HCT116 (cell line): ENCODE results near the gene IGSF6. TPM values are rescaled to one million over a fixed set of nuclear protein-coding genes. Genes with fewer than 3 reads are reported as not detected.
A peak's percentile ranks its signal among the peaks of the same experiment; 100 is the strongest.

Experiments used
- ATAC-seq: fragments of 200-7000 bp; cut with Tn5 transposase; 2 replicates; pipeline ENCODE4 v1.9.1; 2020; ENCODE audit warnings: mild to moderate bottlenecking, moderate library complexity
- BruUV-seq: library from RNA; stranded (reverse); fragments of 400-500 nt; replicated peaks from 2 replicates; lab custom pipeline; 2021; lab: Mats Ljungman, UMichigan
- CTCF ChIA-PET: fragments of 300-600 bp; sonication (Branson Sonifier 250); formaldehyde crosslinking; loops from one replicate; lab custom pipeline; 2021; ENCODE audit warnings: antibody characterized with exemption; lab: Charles Lee
- POLR2A ChIA-PET: fragments of 300-600, 350-600 bp; sonication (Branson Sonifier 250); formaldehyde crosslinking; loops from one replicate; lab custom pipeline; 2021; ENCODE audit warnings: antibody characterized with exemption; lab: Charles Lee
- RAD21 ChIA-PET, 2 experiments: fragments of 300-600 bp; sonication (Branson Sonifier 250); formaldehyde crosslinking; loops; one replicate each; lab custom pipeline; 2023; ENCODE audit warnings: low total read pairs in 2 of 2; ENCODE audit not compliant: uncharacterized antibody in 2 of 2, unreplicated experiment in 2 of 2, low non-redundant PET in 1 of 2; lab: Charles Lee
- DNase-seq: peaks from one replicate; pipeline ENCODE4 v3.0.0-alpha.2; 2010; ENCODE audit warnings: low read depth, low spot score
- H2AFZ ChIP-seq: fragments of 200-600 bp; shearing (Covaris generic), sonication (generic); 2 replicates; pipeline ENCODE4 v1.6.1; 2017; ENCODE audit warnings: low read depth, mixed run types, mixed read lengths, antibody characterized with exemption, low read length; ENCODE audit not compliant: poor library complexity, severe bottlenecking
- H3K27ac ChIP-seq: 2 replicates; pipeline ENCODE4 v1.5.1; 2012; ENCODE audit warnings: low read depth, low read length
- H3K27me3 ChIP-seq: fragments of 200-600 bp; sonication (generic); 2 replicates; pipeline ENCODE4 v1.6.1; 2016; ENCODE audit warnings: mixed run types, low read length, mixed read lengths; ENCODE audit not compliant: insufficient read depth
- H3K36me3 ChIP-seq, 2 experiments: fragments of 200-500 bp in 1 of 2; fragments of 200-600 bp in 1 of 2; sonication (Bioruptor generic) in 1 of 2; sonication (generic) in 1 of 2; 2 replicates each; pipeline versions ENCODE4 v1.5.1 to v1.6.1; 2014 to 2016; ENCODE audit warnings: low read length in 2 of 2, inconsistent platforms in 1 of 2, mixed read lengths in 1 of 2, mixed run types in 1 of 2; ENCODE audit not compliant: insufficient read depth in 2 of 2, control insufficient read depth in 1 of 2
- H3K4me1 ChIP-seq, 2 experiments: fragments of 200-600 bp in 1 of 2; sonication (generic) in 1 of 2; 2 replicates each; pipeline versions ENCODE4 v1.5.1 to v1.6.1; 2012 to 2017; ENCODE audit warnings: low read length in 2 of 2, inconsistent platforms in 1 of 2, mild to moderate bottlenecking in 1 of 2, mixed read lengths in 1 of 2, mixed run types in 1 of 2, moderate library complexity in 1 of 2; ENCODE audit not compliant: insufficient read depth in 2 of 2, control insufficient read depth in 1 of 2
- H3K4me2 ChIP-seq: fragments of 200-600 bp; sonication (generic); 2 replicates; pipeline ENCODE4 v1.6.1; 2017; ENCODE audit warnings: mixed run types, low read length, mixed read lengths
- H3K4me3 ChIP-seq, 2 experiments: fragments of 200-600 bp in 1 of 2; sonication (generic) in 1 of 2; replicated peaks in 1 of 2; 2 replicates each; pipeline ENCODE4 v1.5.1; 2011 to 2016; ENCODE audit warnings: low read length in 2 of 2, control low read depth in 1 of 2, low read depth in 1 of 2, mild to moderate bottlenecking in 1 of 2, mixed read lengths in 1 of 2, mixed run types in 1 of 2
- H3K79me2 ChIP-seq: fragments of 200-600 bp; sonication (generic); 2 replicates; pipeline ENCODE4 v1.6.1; 2017; ENCODE audit warnings: mild to moderate bottlenecking, mixed run types, low read length, moderate library complexity, mixed read lengths; ENCODE audit not compliant: insufficient read depth
- H3K9ac ChIP-seq: fragments of 200-600 bp; sonication (generic); 2 replicates; pipeline ENCODE4 v1.6.1; 2016; ENCODE audit warnings: low read length, mixed read lengths
- H3K9me2 ChIP-seq: fragments of 200-600 bp; sonication (generic), shearing (Covaris generic); 2 replicates; pipeline ENCODE4 v1.6.1; 2017; ENCODE audit warnings: mixed run types, mild to moderate bottlenecking, moderate library complexity; ENCODE audit not compliant: insufficient read depth
- H3K9me3 ChIP-seq, 2 experiments: fragments of 200-500 bp in 1 of 2; fragments of 200-600 bp in 1 of 2; sonication (Bioruptor generic) in 1 of 2; sonication (generic) in 1 of 2; 2 replicates each; pipeline ENCODE4 v1.6.1; 2014 to 2017; ENCODE audit warnings: low read length in 2 of 2, mixed read lengths in 2 of 2, inconsistent platforms in 1 of 2, low read depth in 1 of 2, mild to moderate bottlenecking in 1 of 2, mixed run types in 1 of 2, moderate library complexity in 1 of 2; ENCODE audit not compliant: control insufficient read depth in 1 of 2, insufficient read depth in 1 of 2
- H4K20me1 ChIP-seq: fragments of 200-600 bp; sonication (generic), shearing (Covaris generic); 2 replicates; pipeline ENCODE4 v1.6.1; 2017; ENCODE audit warnings: mixed run types, mild to moderate bottlenecking, moderate library complexity; ENCODE audit not compliant: insufficient read depth
- ATF3 ChIP-seq: IDR thresholded peaks from 2 replicates; pipeline ENCODE4 v1.6.1; 2012
- CEBPB ChIP-seq: IDR thresholded peaks from 2 replicates; pipeline ENCODE4 v1.6.1; 2012; ENCODE audit warnings: low read depth
- CTCF ChIP-seq, 3 experiments: fragments of 200-600 bp in 1 of 3; sonication (generic) in 1 of 3; IDR thresholded peaks in 2 of 3; conservative IDR thresholded peaks in 1 of 3; 2 replicates each; pipeline ENCODE4 v1.5.1; 2012 to 2017; ENCODE audit warnings: low read depth in 2 of 3, low read length in 2 of 3, antibody characterized with exemption in 1 of 3, borderline replicate concordance in 1 of 3, control low read depth in 1 of 3, mild to moderate bottlenecking in 1 of 3, mixed read lengths in 1 of 3, mixed run types in 1 of 3, moderate library complexity in 1 of 3; ENCODE audit not compliant: insufficient read depth in 1 of 3
- EZH2 ChIP-seq: fragments of 200-600 bp; sonication (generic); IDR thresholded peaks from 2 replicates; pipeline ENCODE4 v1.6.1; 2017; ENCODE audit warnings: antibody characterized with exemption, mixed run types
- EZH2phosphoT487 ChIP-seq: fragments of 200-600 bp; IDR thresholded peaks from 2 replicates; pipeline ENCODE4 v1.6.1; 2018; ENCODE audit warnings: antibody characterized with exemption, borderline replicate concordance
- FOSL1 ChIP-seq: IDR thresholded peaks from 2 replicates; pipeline ENCODE4 v1.6.1; 2012; ENCODE audit warnings: low read depth
- YY1 ChIP-seq: IDR thresholded peaks from 2 replicates; pipeline ENCODE4 v1.6.1; 2011; ENCODE audit warnings: low read length, low read depth, moderate library complexity, mild to moderate bottlenecking; ENCODE audit not compliant: insufficient replicate concordance; ENCODE audit errors: extremely low read depth
- ZBTB33 ChIP-seq: IDR thresholded peaks from 2 replicates; pipeline ENCODE4 v1.6.1; 2011; ENCODE audit warnings: mild to moderate bottlenecking, low read length, moderate library complexity; ENCODE audit not compliant: insufficient replicate concordance; ENCODE audit errors: extremely low read depth
- ZFX ChIP-seq: fragments of 450-650 bp; IDR thresholded peaks from 2 replicates; pipeline ENCODE4 v1.6.1; 2017
- intact Hi-C: fragments of 100-400 bp; cut with micrococcal nuclease; formaldehyde crosslinking; loops from 2 replicates; pipeline ENCODE4 v1.10.0; 2022
- total RNA-seq: library from RNA; stranded (reverse); gene quantifications from one replicate; pipeline ENCODE4 v1.2.1, GENCODE V29; 2021; ENCODE audit not compliant: unreplicated experiment

The IGSF6 gene
- total RNA-seq, 1 experiment from 2014 or later: not detected

- no peaks in the 10 kb centered on the region for H3K4me1 ChIP-seq
- ChIA-PET POLR2A (no interaction called here), RAD21 (no interaction called here), CTCF (no interaction called here)
- no peak overlapping the region for H3K4me2 ChIP-seq
- ATAC-seq (no peak), DNase-seq (no peak)
- no TSS peak for BruUV-seq
- TF ChIP-seq CTCF (IDR thresholded peaks at IDR 0.05 in 2 of 3, conservative IDR thresholded peaks at IDR 0.05 in 1 of 3; ENCODE audit: borderline replicate concordance in 1 of 3, insufficient read depth in 1 of 3, low read depth in 2 of 3, low read length in 2 of 3): peak in 2 of 3 experiments; percentile 24; a peak in 2 of 6 replicates
- no peak for TF ChIP-seq CEBPB
- no peaks in the 10 kb centered on the region for H3K36me3 ChIP-seq
- H4K20me1 ChIP-seq: no peaks in the 10 kb centered on the region
- intact Hi-C loops: no loop called here
- no peak overlapping the region for H3K27ac ChIP-seq
- H3K4me3 ChIP-seq: no peak overlapping the region
- H3K27me3 ChIP-seq: no peaks in the 10 kb centered on the region
- peaks cover 29% of the 10 kb centered on the region; the same call in 1 of the 2 replicates for H3K79me2 ChIP-seq
- H3K9ac ChIP-seq: no peak overlapping the region
- no peaks in the 10 kb centered on the region for H3K9me2 ChIP-seq
- H2AFZ ChIP-seq: no peak overlapping the region
- no peaks in the 10 kb centered on the region for H3K9me3 ChIP-seq
Measured at GRCh38 chr16:21614896-21615295, 37.5 kb downstream of the IGSF6 start.

- CTCF ChIA-PET: no interaction called here
- Histone ChIP-seq H3K9me2 (no peaks in the 10 kb centered on the region), H3K79me2 (peaks cover 37% of the 10 kb centered on the region), H3K9ac (no peak overlapping the region), H3K4me2 (no peak overlapping the region), H3K36me3 (no peaks in the 10 kb centered on the region), H3K4me3 (no peak overlapping the region), H4K20me1 (no peaks in the 10 kb centered on the region), H3K4me1 (no peaks in the 10 kb centered on the region), H3K27me3 (no peaks in the 10 kb centered on the region), H3K27ac (no peak overlapping the region), H3K9me3 (no peaks in the 10 kb centered on the region), H2AFZ (no peak overlapping the region)
- BruUV-seq: no TSS peak
- POLR2A ChIA-PET: no interaction called here
- RAD21 ChIA-PET: no interaction called here
- intact Hi-C loops: no loop called here
- ATAC-seq: no peak
- DNase-seq: no peak
- TF ChIP-seq ATF3 (no peak), FOSL1 (no peak), EZH2phosphoT487 (no peak), ZBTB33 (no peak), CEBPB (no peak), EZH2 (no peak), YY1 (no peak), ZFX (no peak), CTCF (IDR thresholded peaks at IDR 0.05 in 2 of 3, conservative IDR thresholded peaks at IDR 0.05 in 1 of 3; ENCODE audit: borderline replicate concordance in 1 of 3, insufficient read depth in 1 of 3, low read depth in 2 of 3, low read length in 2 of 3) (no peak)
Measured at GRCh38 chr16:21613781-21614180, 38.6 kb downstream of the IGSF6 start.
